ENCODE measurements around the gene KCNJ16.

KCNJ16 gene

GRCh38 chr17:70127221-70127873, 52.3 kb downstream of the KCNJ16 start:
- no peak for DNase-seq (ENCODE audit: low read depth in 2 of 2, low spot score in 1 of 2)

DNA sequence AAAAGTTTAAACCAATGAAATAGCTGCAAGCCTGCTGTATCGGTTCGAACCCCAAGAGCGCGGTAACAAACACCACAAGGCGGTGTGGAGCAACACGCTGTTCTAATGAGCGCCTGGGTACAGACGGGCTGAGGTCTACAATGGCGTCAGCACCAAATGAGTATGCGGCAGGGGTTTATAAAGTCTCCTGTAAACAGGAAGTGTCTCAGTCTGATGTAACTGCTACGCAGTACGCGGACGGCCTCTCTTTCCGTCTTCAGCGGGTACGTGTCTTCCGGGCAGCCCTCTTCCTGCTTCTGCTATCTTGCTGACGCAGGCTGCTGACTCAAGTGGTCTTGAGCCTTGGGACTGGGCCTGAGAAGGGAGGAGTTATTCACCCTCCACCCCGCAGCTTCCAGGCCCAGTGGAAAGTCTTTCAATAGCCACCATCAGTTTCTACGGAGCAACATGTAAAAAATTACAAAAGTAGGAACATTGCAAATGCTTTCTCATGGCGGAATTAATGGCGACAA, 53.8 kb downstream of the KCNJ16 start:
- DNase-seq (ENCODE audit: low read depth in 2 of 2, low spot score in 1 of 2): no peak

GRCh38 chr17:70130289-70130688, 55.3 kb downstream of the KCNJ16 start:
- no peak for DNase-seq (ENCODE audit: low read depth in 2 of 2, low spot score in 1 of 2)

DNA sequence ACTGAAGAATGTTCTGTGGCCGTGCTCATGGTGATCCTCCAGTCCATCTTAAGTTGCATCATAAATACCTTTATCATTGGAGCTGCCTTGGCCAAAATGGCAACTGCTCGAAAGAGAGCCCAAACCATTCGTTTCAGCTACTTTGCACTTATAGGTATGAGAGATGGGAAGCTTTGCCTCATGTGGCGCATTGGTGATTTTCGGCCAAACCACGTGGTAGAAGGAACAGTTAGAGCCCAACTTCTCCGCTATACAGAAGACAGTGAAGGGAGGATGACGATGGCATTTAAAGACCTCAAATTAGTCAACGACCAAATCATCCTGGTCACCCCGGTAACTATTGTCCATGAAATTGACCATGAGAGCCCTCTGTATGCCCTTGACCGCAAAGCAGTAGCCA, 57.5 kb downstream of the KCNJ16 start:
- no peak for DNase-seq (ENCODE audit: low read depth in 2 of 2, low spot score in 1 of 2)

DNA sequence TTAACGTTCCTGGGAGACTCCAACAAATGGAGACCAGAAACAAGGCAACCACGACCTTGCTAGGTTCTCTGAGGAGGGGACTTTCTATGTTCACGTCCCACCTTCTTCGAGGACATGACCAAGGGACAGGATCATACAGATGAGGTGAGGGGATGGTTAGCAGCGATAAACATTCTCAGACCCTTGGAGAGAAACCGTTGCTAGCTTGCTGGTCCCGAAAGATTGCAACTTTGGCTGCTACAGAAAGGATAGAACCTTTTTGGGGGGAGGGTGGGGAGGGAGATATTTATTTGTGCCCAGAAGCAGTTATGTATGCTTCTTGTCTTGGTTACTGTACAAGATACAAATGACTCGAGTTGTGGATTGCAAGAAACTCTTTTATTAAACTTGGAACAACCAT, 59.0 kb downstream of the KCNJ16 start:
- no peak for DNase-seq (ENCODE audit: low read depth in 2 of 2, low spot score in 1 of 2)

GRCh38 chr17:70134777-70135176, 59.8 kb downstream of the KCNJ16 start:
- DNase-seq (ENCODE audit: low read depth in 2 of 2, low spot score in 1 of 2): no peak

DNA sequence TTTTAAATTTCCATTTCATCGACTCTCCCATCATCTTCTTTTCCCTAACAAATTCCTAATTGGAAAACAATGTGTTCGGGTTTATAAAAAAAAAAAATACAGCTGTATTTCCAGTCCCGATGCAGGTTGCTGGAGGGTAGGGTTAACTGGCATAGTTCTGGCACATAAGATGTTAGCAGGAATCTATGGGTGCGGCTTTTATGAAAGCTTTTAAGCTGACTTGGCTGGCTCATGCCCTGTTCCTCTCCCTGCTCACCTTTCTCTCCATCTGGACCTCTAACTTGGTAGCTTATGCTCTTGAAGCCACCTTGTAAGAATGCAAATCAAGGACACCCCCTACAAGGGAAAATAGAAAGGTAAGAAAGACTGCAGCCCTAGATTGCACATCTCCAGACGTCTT, 61.1 kb downstream of the KCNJ16 start:
- DNase-seq (ENCODE audit: low read depth in 2 of 2, low spot score in 1 of 2): no peak

DNA sequence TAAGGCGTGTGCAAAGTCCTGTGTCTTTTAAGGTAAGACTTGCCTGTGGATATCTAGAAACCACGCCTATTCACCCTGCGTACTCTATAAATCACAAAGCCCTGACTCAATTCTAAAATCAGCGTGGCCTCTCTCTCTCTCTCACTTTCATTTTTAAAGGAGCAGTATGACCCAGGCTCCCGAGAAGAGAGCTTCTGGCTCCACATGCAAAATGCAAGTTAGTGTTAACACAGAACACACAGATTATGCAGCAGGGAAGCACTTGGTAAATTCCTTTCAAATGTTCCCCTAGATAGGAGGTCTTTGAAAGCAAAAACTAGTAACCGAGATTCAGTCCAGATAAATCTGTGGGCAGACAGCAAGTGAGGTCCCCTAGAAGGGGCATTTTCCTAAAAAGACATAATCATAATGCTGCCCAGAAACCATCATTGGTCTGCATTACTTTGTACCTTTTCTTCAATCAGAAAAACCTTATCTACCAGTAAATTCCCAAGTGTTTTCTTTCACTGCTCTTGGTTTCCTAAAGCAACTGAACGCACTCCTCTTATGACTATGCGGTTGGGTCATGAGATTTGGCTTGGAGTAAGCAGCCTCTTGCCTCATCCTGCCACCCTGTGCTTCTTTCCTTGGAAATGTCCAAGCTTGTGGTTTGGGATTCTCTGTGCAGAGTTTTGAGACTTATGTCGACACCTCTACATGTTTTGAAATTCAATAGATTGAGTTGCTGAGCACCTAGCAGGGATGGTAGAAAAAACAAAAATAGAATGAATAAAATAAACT, 62.6 kb downstream of the KCNJ16 start:
- no peak for DNase-seq (ENCODE audit: low read depth in 2 of 2, low spot score in 1 of 2)

GRCh38 chr17:70138291-70138865, 63.4 kb downstream of the KCNJ16 start:
- no peak for DNase-seq (ENCODE audit: low read depth in 2 of 2, low spot score in 1 of 2)

GRCh38 chr17:70139449-70139993, 64.5 kb downstream of the KCNJ16 start:
- no peak for DNase-seq (ENCODE audit: low read depth in 2 of 2, low spot score in 1 of 2)

DNA sequence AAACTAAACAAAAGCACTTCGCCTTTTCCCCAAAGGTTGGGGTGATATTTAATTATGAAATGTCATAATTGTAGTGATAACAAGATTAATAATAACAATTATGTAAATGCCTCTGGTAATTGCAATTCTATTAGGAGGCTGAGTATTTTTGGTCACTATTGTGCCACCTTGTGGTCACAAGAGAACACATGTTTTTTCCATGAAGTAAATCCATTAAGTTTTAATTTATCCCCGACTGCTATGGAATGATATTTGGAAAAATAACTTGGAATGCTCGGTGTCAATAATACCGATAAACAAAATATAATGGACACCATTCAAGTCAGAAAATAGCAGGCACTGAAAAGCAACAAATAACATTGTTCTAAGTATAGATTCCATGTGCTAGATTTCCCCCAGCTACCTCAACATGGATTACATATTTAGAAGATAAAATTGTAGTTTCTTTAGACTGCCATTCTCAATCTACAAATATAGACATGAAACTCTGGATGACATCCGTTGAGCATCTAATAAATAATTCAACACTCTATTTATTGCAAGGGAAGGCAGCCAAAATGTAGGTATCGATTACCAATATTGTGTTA, 69.3 kb downstream of the KCNJ16 start:
- DNase-seq (ENCODE audit: low read depth in 2 of 2, low spot score in 1 of 2): no peak

DNA sequence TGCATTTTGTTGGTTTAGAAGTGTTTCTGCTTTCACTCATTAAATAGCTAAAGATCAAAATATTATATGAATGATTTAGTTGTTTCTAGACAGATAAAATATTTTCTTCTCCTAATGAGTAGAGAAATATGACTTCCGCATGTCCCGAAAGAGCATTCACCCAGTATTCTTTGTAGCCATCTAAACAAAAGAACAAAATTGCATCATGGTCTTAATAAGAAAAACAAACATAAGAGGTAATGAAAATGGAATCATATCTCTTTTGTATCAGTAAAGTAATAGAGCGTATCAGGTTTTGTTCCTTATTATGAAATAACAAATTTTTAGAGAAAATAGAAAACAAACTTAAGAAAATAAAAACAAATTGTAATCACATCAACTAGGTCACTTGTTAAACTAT, 78.2 kb downstream of the KCNJ16 start:
- no peak for DNase-seq (ENCODE audit: low read depth in 2 of 2, low spot score in 1 of 2)

DNA sequence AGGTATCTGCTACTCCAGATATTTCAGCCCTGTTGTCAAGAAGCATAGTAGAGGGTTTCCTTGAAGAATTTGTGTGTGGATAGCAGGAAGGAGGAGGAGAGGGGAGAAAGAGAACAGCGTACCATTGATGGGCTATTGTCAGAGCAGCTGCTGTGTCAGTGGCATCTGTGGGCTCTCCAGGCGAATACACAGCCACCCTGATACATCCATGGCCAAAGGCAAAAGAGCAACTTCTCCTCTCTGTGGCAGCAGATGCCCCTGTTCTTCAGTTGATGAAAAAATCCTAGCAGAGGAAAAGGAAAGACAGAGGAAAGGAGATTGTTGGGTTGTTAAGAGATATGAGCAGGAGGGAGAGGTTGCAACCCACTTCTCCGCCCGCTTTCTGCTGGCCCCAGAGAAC, 82.1 kb downstream of the KCNJ16 start:
- no peak for DNase-seq (ENCODE audit: low read depth in 2 of 2, low spot score in 1 of 2)

DNA sequence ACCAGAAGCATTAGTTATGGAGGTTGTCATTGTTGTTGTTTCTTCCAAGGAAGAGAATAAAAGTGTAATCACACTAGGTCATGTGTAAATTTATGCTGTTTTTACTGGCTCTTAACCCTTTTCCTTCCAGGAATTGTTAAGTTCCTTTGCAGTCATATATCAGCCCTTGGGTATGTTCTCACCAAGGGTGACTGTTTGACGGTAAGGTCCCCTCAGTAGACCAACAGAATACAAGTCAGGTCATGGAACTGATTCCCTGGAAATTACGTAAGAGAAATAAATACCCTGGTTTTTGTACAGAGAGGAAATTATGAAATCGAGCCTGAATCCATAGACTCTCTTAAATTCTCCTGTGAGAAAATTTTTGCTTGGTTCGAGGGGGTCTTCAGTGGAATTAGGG, 83.2 kb downstream of the KCNJ16 start:
- no peak for DNase-seq (ENCODE audit: low read depth in 2 of 2, low spot score in 1 of 2)

DNA sequence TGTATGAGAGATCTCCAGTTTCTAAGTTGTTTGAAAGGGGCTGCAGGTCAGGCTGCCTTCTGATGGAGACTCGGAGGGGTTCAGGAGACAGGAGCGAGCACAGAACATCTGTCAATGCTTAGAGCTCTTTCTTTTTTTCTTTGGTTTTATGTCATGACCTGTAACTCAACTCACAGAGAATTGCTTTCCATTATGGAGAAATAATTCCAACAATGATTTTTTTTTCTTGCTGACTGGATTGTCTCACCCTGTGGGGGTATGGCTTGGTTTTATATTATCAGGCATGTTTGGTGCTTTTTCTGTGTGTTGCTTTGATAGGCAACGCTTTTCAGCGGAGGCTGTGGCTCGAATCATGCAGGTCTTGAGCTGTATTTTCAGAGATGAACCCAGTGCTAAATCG, 83.6 kb downstream of the KCNJ16 start:
- DNase-seq (ENCODE audit: low read depth in 2 of 2, low spot score in 1 of 2): no peak

- no peak for DNase-seq (ENCODE audit: low read depth in 2 of 2, low spot score in 1 of 2)
These were observed 85.0 kb downstream of the KCNJ16 start for GRCh38 chr17:70159980-70160379.

- DNase-seq (ENCODE audit: low read depth in 2 of 2, low spot score in 1 of 2): no peak
These were observed 86.5 kb downstream of the KCNJ16 start for GRCh38 chr17:70161519-70161918.

DNA sequence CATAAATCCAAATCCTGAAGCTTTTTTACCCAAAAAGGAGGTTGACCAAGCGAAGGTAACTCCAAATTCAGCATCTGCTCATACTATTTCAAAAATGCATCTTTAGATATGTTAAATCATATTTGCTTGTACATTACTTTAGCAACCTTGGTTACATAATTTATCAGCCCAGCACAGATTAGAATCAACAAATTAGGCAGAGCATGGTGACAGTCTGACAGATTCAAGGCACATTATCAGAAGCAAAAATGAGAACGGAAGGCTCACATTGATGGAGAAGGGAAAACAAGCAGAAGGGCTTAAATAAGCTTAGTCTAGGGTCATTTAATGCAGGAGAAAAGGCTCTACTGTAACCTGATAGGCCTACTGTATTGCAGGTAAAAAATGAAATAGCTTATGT, 90.4 kb downstream of the KCNJ16 start:
- no peak for DNase-seq (ENCODE audit: low read depth in 2 of 2, low spot score in 1 of 2)

DNA sequence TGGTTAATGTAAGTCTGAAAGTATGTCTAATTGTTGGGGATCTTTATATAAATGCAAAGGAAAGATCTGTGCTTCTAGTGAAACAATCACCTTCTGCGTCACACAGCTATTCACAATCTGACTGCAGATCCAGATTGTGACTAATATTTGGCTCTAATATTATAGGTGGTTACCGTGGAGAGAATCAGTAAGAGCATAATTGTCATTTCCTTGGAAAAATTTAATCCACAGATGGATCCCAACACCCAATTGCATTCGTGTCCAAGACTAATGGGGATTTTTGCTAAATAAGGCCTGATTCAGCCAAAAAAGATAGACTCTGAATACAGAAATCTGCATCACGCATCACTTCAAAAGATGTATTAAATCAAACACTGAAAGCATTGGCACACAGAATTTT, 91.6 kb downstream of the KCNJ16 start:
- DNase-seq (ENCODE audit: low read depth in 2 of 2, low spot score in 1 of 2): no peak

- no peak for DNase-seq (ENCODE audit: low read depth in 2 of 2, low spot score in 1 of 2)
These were observed 93.3 kb downstream of the KCNJ16 start for GRCh38 chr17:70168044-70168976.

All from stimulated activated CD8-positive, alpha-beta memory T cell treated with anti-CD3 and anti-CD28 coated beads, Interleukin-4, amount 100 ng/mL, for 1 hour (primary cell).